ENCODE results near the gene MARCHF5.
"Not testable (repeated sequence)": the region's sequence is repeated elsewhere in the genome, so short reads cannot be mapped to it uniquely, and the experiment has no call there.

MARCHF5 gene

GRCh38 chr10:92393173-92393572 is 102.2 kb downstream of the MARCHF5 start:
- DNase-seq = not testable (repeated sequence)

GRCh38 chr10:92395271-92395670 is 104.3 kb downstream of the MARCHF5 start:
- no peak for DNase-seq

- not testable (repeated sequence) for DNase-seq
Observed at GRCh38 chr10:92402234-92402633, 111.3 kb downstream of the MARCHF5 start.

Measured in activated CD4-positive, alpha-beta T cell treated with anti-CD3 and anti-CD28 coated beads for 48 hours (primary cell).